ENCODE data around the gene LCMT1.
"Not testable (repeated sequence)": the region's sequence is repeated elsewhere in the genome, so short reads cannot be mapped to it uniquely, and the experiment has no call there.

Gene LCMT1

DNA sequence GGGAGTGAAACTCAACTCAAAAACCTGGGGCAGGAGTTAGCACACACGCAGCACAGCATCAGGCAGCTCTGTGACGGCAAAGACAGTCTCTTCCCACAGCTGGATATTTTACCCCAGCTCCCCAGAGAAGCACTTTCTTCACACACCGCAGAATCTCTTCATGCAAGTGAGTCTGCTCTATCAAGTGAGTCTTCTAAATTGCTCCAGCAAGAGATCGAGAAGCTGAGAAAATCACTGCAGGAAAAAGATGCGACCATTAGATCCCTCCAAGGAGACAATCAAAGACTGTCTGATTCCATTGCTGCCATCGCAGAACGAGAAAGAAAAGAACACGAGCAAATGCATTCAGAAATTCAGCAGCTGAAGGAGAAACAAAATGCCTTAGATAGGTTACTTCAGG lies 16.9 kb upstream of the LCMT1 start:
- DNase-seq (ENCODE audit: low read depth in 2 of 2) = no peak

- no peak for DNase-seq (ENCODE audit: low read depth in 2 of 2)
Observed at GRCh38 chr16:25095636-25096035, 15.9 kb upstream of the LCMT1 start.

DNA sequence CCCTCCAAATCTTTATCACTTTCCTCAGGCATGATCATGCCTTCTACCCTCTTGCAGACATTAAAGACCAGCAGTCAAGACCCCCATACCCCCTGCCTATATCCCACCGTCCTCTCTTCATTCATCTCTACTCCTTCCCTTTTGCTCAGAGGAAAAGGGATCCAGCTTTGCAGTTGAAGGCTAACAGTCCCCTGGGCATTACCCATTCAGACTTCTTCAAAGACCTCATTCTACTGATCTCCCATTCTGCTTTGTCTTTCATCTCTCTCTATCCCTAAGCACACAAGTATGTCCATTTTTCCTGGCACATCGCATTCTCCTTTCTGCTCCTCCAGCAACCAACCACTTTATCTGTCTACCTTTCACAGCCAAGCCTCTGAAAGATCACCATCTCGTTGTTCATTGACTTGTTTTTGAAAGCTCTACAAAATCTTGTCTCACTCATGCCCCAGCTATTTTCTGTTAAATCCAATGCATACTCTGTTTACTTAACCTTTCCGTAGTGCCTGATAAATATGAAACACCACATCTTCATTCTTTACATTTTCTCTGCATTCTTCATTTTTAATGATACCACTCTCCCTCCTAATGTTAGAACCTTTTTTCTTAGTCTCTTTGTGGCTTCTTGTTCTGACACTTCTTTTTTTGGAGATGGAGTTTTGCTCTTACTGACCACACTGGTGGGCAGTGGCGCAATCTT lies 14.1 kb upstream of the LCMT1 start:
- DNase-seq (ENCODE audit: low read depth in 2 of 2) = peak; percentile 20 to 21

GRCh38 chr16:25100511-25100910 lies 11.0 kb upstream of the LCMT1 start:
- no peak for DNase-seq (ENCODE audit: low read depth in 2 of 2)

DNA sequence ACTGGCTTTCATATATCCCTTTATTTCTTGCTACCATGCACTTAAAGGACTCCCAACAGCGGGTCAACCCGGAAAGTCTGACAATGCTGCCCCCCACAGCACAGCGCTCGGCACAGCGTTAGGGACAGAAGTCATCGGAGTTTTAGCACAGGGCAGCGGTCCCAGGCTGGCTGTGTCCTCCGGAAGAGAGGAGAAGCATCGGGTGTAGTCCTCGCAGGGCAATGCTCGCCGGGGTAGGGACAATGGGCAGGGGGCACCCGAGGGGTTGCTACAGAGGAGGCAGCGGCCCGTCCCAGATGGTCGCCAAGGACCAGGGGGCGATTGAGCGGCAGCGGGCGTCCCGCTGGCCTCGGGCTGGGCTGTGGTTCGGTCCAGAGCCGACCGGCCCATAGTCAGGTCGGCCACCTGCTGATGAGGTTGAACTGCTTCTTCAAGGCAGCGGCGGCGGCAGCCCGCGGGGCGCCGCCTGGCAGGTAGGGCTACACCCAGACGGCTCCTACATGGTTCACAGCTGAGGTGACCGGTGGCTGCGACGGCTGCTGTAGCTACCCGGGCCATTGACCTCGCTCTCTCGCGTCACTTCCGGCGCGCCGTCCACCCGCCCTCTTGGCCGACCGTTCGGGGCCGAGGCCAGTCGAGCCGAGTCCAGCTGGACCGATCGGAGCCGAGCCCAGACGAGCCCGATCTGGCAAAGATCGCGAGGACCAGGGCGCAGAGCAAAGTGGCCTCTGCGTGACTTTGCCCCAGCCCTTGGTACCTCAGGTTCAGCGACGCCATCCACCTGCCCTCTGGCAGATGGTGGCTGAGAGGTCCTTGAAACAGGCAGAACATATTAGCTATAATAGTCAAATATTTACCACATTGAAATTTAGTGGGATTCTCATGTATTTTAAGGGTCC lies 4.7 kb upstream of the LCMT1 start:
- no peak for DNase-seq (ENCODE audit: low read depth in 2 of 2)

GRCh38 chr16:25107466-25107792 lies 4.1 kb upstream of the LCMT1 start:
- no peak for DNase-seq (ENCODE audit: low read depth in 2 of 2)

- DNase-seq (ENCODE audit: low read depth in 2 of 2) = no peak
Observed at GRCh38 chr16:25108054-25108453, 3.5 kb upstream of the LCMT1 start.

DNA sequence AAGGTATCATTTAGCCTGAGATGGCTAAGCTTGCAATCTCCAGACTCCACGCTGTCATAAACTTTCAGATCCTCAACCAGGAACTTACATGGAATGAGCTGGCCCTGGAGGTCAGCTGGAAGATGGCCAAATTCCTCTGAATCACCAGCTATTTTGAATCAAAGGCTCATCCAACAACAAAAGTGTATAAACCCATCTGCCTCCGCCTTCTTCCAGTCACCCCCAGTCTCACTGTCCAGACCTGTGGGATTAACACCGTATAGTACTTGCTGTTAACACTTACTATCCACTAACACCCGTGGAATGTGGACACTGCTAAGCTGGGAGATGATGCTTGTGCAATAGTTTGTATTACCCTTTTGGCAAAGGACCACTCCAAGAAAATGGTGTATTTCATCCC lies 1.9 kb upstream of the LCMT1 start:
- peak; percentile 73 to 74 for DNase-seq (ENCODE audit: low read depth in 2 of 2)

DNA sequence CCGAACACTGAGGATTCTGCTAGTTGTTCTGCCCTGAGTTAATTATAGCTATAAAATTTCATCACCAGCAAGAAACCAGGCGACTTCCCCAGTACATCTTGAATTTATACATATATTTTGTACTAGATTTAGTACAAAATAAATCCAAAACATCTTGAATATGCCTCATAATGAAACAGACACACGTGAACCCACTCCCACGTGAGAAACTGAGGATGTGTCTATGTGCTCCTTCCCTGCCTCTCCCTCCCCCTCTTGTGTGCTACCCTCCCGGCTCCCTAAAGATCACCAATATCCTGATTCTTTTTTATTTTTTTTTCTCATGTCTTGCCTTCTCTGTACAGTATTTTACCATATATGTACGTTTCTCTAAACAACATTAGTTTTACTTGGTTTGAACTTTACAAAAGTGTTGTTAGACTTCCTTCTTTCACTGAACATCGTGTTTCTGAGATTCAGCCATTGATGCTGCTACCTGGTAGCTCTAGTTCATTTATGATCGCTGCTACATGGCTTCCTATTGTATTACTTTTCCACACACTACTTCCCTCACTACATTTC lies 1.1 kb upstream of the LCMT1 start:
- no peak for DNase-seq (ENCODE audit: low read depth in 2 of 2)

DNA sequence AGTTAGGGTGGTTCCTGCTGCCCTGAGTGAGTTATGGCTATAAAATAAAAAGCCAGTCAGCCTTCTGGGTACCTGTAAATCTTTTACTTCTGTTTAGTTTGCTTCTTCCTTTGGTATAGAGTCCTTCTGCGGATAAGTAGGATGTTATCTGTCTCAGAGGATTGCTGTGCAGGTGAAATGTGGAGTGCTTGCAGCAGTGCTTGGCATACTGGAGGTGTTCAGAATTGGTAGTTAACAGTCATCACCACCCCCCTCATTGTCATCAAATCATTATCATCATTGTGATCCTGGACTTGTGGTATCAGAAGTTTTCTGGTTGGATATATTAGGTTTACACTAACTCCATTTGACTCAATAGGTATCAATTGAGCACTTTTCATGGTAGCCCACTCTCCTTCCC lies 2.6 kb downstream of the LCMT1 start:
- DNase-seq (ENCODE audit: low read depth in 2 of 2) = no peak

- DNase-seq (ENCODE audit: low read depth in 2 of 2) = no peak
Observed at GRCh38 chr16:25118851-25119578, 7.5 kb downstream of the LCMT1 start.

DNA sequence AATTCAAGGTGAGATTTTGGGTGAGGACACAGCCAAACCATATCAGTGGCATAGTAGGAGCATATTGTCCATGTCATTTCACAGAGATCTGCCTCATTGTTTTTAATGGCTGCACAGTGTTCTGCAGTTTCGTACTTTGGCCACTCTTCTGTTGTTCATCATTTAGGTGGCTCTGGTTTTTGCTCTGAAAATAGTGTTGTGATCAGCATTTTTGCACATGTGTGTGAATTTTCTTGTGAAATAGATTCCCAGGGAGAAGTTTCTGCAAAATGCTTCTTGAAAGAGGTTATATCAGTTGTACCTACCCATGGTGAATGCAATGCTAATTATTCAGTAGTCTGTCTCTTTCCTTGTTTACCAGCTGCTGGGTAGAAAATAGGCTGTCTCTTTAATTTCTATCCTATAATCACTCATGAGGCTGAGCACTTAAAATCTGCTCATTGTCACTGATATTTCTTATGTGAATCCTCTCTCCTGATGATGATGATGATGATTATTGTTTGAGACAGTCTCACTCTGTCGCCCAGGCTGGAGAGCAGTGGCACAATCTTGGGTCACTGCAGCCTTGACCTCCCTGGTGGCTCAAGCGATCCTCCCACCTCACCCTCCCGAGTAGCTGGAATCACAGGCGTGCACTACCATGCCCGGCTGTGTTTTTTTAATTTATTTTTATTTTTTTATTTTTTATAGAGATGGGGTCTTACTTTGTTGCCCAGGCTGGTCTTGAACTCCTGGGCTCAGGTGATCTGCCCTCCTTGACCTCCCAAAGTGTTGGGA lies 10.5 kb downstream of the LCMT1 start:
- no peak for DNase-seq (ENCODE audit: low read depth in 2 of 2)

DNA sequence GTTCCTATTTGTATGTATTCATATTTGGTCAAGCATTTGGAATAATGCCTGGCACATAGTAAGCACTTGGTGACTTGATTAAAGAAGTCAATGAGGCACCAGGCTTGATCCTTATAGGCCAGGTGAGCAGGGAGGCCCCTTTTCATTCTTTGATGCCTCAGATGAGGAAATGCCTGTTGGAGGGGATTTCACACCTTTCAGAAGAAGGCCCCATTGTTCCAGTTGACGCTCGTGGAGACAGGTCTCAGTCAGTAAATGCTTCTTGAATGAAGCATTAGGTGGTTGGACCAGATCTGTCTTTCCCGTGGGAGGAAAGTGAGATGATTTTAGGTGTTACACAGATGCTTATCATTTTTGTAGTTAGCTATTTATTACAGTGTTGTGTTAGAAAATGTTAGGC lies 13.0 kb downstream of the LCMT1 start:
- DNase-seq (ENCODE audit: low read depth in 2 of 2) = no peak

- DNase-seq (ENCODE audit: low read depth in 2 of 2) = not testable (repeated sequence)
Observed at GRCh38 chr16:25126086-25126666, 14.6 kb downstream of the LCMT1 start.

- DNase-seq (ENCODE audit: low read depth in 2 of 2) = peak; percentile 41 to 46
Observed at GRCh38 chr16:25126820-25127232, 15.3 kb downstream of the LCMT1 start.

DNA sequence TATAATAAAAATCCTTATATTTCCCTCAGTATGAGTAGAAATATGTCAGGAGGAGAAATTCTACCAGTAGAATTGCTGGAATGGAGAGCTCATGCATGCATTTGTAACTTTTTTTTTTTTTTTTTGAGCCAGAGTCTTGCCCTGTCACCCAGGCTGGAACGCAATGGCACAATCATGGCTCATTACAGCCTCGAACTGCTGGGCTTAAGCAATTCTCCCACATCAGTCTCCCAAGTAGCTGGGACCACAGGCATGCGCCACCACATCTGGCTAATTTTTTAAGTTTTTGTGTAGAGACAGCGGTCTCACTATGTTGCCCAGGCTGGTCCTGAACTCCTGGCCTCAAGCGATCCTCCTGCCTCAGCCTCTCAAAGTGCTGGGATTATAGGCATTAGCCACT lies 21.2 kb downstream of the LCMT1 start:
- DNase-seq (ENCODE audit: low read depth in 2 of 2) = not testable (repeated sequence)

- DNase-seq (ENCODE audit: low read depth in 2 of 2) = no peak
Observed at GRCh38 chr16:25134166-25134700, 22.7 kb downstream of the LCMT1 start.

DNA sequence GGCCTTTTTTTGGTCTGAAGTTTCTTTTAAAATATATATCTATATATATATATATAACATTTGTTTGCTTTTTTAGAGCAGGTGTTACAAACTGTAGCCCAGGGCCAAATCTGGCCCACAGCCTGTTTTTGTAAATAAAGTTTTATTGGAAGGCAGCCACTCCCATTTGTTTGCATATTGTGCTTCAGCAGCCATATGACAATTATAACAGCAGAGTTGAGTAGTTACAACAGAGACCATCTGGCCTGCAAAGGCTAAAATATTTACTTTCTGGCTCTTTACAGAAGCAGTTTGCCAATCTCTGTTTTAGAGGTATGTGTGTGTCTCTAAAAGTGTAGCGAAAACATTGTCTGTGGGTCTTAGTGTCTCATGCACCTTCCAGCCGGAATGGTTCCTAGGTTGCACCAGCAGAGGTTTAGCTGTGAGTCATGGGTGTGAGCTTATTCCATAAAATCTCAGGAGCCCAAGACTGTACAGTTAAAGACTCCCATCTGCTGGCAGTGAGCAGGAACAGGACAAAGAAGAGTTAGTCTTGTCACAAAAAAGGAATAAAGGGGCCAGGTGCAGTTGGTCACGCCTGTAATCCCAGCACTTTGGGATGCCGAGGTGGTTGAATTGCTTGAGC lies 23.8 kb downstream of the LCMT1 start:
- peak in 1 of 2 experiments; percentile 9 for DNase-seq (ENCODE audit: low read depth in 2 of 2)

- DNase-seq (ENCODE audit: low read depth in 2 of 2) = no peak
Observed at GRCh38 chr16:25138130-25138529, 26.6 kb downstream of the LCMT1 start.

- DNase-seq (ENCODE audit: low read depth in 2 of 2) = no peak
Observed at GRCh38 chr16:25140459-25140858, 28.9 kb downstream of the LCMT1 start.
